WTC11 (cell line): ENCODE data around the gene MYO5C. TPM values are rescaled to one million over a fixed set of nuclear protein-coding genes. Genes with fewer than 3 reads are reported as not detected.

ENCODE experiments used
- ATAC-seq: fragments of 200-7000 bp; cut with Tn5 transposase; 2 replicates; pipeline ENCODE4 v1.10.0; 2021; ENCODE audit warnings: mild to moderate bottlenecking, moderate library complexity
- CTCF ChIA-PET: fragments of 300-600 bp; sonication (Branson Sonifier 250); formaldehyde crosslinking; loops from one replicate; lab custom pipeline; 2021; ENCODE audit warnings: antibody characterized with exemption; lab: Charles Lee
- POLR2A ChIA-PET: fragments of 350-600 bp; sonication (Branson Sonifier 250); formaldehyde crosslinking; loops from one replicate; lab custom pipeline; 2021; ENCODE audit warnings: antibody characterized with exemption; lab: Charles Lee
- DNase-seq: peaks from one replicate; pipeline ENCODE4 v3.0.0; 2021; ENCODE audit warnings: low spot score
- H3K27ac Mint-ChIP-seq: 2 replicates; pipeline ENCODE4 v1.8.0; 2021; ENCODE audit warnings: mixed read lengths
- H3K27me3 Mint-ChIP-seq: 2 replicates; pipeline ENCODE4 v1.8.0; 2021; ENCODE audit warnings: low read depth, mild to moderate bottlenecking, moderate library complexity, mixed read lengths
- H3K36me3 Mint-ChIP-seq: 2 replicates; pipeline ENCODE4 v1.8.0; 2021; ENCODE audit warnings: mixed read lengths
- H3K4me1 Mint-ChIP-seq: 2 replicates; pipeline ENCODE4 v1.8.0; 2022; ENCODE audit warnings: mixed read lengths
- H3K4me3 Mint-ChIP-seq: 2 replicates; pipeline ENCODE4 v1.8.0; 2021; ENCODE audit warnings: mild to moderate bottlenecking, moderate library complexity, mixed read lengths
- H3K9me3 Mint-ChIP-seq: 2 replicates; pipeline ENCODE4 v1.8.0; 2021; ENCODE audit warnings: mixed read lengths
- ARID4B ChIP-seq: sonication (generic); formaldehyde crosslinking; IDR thresholded peaks from 2 replicates; pipeline ENCODE4 v1.8.0; 2023; ENCODE audit warnings: missing genetic modification reagents, mild to moderate bottlenecking, borderline replicate concordance
- CREB1 ChIP-seq: sonication (generic); formaldehyde crosslinking; IDR thresholded peaks from 2 replicates; pipeline ENCODE4 v1.8.0; 2023; ENCODE audit warnings: mild to moderate bottlenecking, missing genetic modification reagents
- ELF4 ChIP-seq: sonication (generic); formaldehyde crosslinking; IDR thresholded peaks from 2 replicates; pipeline ENCODE4 v1.8.1; 2022; ENCODE audit warnings: low read depth, mild to moderate bottlenecking, moderate library complexity, missing genetic modification reagents
- EMX1 ChIP-seq: fragments of 250-450 bp; sonication (Bioruptor Pico); IDR thresholded peaks from 2 replicates; pipeline ENCODE4 v1.8.0; 2021; ENCODE audit warnings: mild to moderate bottlenecking
- FOXK1 ChIP-seq: sonication (generic); formaldehyde crosslinking; IDR thresholded peaks from 2 replicates; pipeline ENCODE4 v1.8.0; 2022; ENCODE audit warnings: mild to moderate bottlenecking, moderate library complexity, missing genetic modification reagents
- GRHL2 ChIP-seq: fragments of 250-450 bp; sonication (Bioruptor Pico); IDR thresholded peaks from 2 replicates; pipeline ENCODE4 v1.8.0; 2022; ENCODE audit warnings: mild to moderate bottlenecking, moderate library complexity; ENCODE audit not compliant: insufficient replicate concordance, severe bottlenecking
- GTF2I ChIP-seq: fragments of 250-450 bp; sonication (Bioruptor Pico); conservative IDR thresholded peaks from 2 replicates; pipeline ENCODE4 v1.4.0; 2021; ENCODE audit warnings: mild to moderate bottlenecking
- HMGA2 ChIP-seq: fragments of 250-450 bp; sonication (Bioruptor Pico); IDR thresholded peaks from 2 replicates; pipeline ENCODE4 v1.4.0; 2021; ENCODE audit warnings: mild to moderate bottlenecking, moderate library complexity
- JUN ChIP-seq: sonication (generic); formaldehyde crosslinking; IDR thresholded peaks from 2 replicates; pipeline ENCODE4 v1.8.0; 2023; ENCODE audit warnings: mild to moderate bottlenecking, missing genetic modification reagents
- MAX ChIP-seq: sonication (generic); formaldehyde crosslinking; IDR thresholded peaks from 2 replicates; pipeline ENCODE4 v1.8.0; 2022; ENCODE audit warnings: mild to moderate bottlenecking, missing genetic modification reagents
- NFATC4 ChIP-seq: fragments of 250-450 bp; sonication (Bioruptor Pico); IDR thresholded peaks from 2 replicates; pipeline ENCODE4 v1.9.0; 2021; ENCODE audit warnings: mild to moderate bottlenecking
- RELA ChIP-seq: sonication (generic); formaldehyde crosslinking; IDR thresholded peaks from 2 replicates; pipeline ENCODE4 v1.8.1; 2022; ENCODE audit warnings: missing genetic modification reagents, mild to moderate bottlenecking, borderline replicate concordance
- SMAD4 ChIP-seq: sonication (generic); formaldehyde crosslinking; IDR thresholded peaks from 2 replicates; pipeline ENCODE4 v1.8.0; 2022; ENCODE audit warnings: mild to moderate bottlenecking, missing genetic modification reagents
- SP1 ChIP-seq: sonication (generic); formaldehyde crosslinking; conservative IDR thresholded peaks from 2 replicates; pipeline ENCODE4 v1.8.1; 2022; ENCODE audit warnings: missing genetic modification reagents
- TEAD4 ChIP-seq: sonication (generic); formaldehyde crosslinking; IDR thresholded peaks from 2 replicates; pipeline ENCODE4 v1.8.0; 2022; ENCODE audit warnings: mild to moderate bottlenecking, missing genetic modification reagents
- ZBTB21 ChIP-seq: sonication (generic); formaldehyde crosslinking; IDR thresholded peaks from 2 replicates; pipeline ENCODE4 v1.8.1; 2023; ENCODE audit warnings: mild to moderate bottlenecking, missing genetic modification reagents, borderline replicate concordance
- ZBTB43 ChIP-seq: sonication (generic); formaldehyde crosslinking; IDR thresholded peaks from 2 replicates; pipeline ENCODE4 v1.8.1; 2023; ENCODE audit warnings: mild to moderate bottlenecking, missing genetic modification reagents
- ZNF121 ChIP-seq: sonication (generic); formaldehyde crosslinking; IDR thresholded peaks from 2 replicates; pipeline ENCODE4 v1.8.0; 2023; ENCODE audit warnings: missing genetic modification reagents
- ZNF219 ChIP-seq: sonication (generic); formaldehyde crosslinking; IDR thresholded peaks from 2 replicates; pipeline ENCODE4 v1.8.0; 2023; ENCODE audit warnings: missing genetic modification reagents, mild to moderate bottlenecking, borderline replicate concordance
- ZNF232 ChIP-seq: sonication (generic); formaldehyde crosslinking; IDR thresholded peaks from 2 replicates; pipeline ENCODE4 v1.8.0; 2022; ENCODE audit warnings: mild to moderate bottlenecking, missing genetic modification reagents
- ZNF317 ChIP-seq: sonication (generic); formaldehyde crosslinking; IDR thresholded peaks from 2 replicates; pipeline ENCODE4 v1.8.1; 2023; ENCODE audit warnings: low read depth, mild to moderate bottlenecking, moderate library complexity, missing genetic modification reagents, borderline replicate concordance
- ZNF396 ChIP-seq: fragments of 250-450 bp; sonication (Bioruptor Pico); IDR thresholded peaks from 2 replicates; pipeline ENCODE4 v1.8.0; 2021; ENCODE audit warnings: mild to moderate bottlenecking, moderate library complexity, borderline replicate concordance
- ZNF425 ChIP-seq: fragments of 250-450 bp; sonication (Bioruptor Pico); conservative IDR thresholded peaks from 2 replicates; pipeline ENCODE4 v1.9.0; 2021; ENCODE audit warnings: mild to moderate bottlenecking
- ZNF671 ChIP-seq: fragments of 250-450 bp; sonication (Bioruptor Pico); IDR thresholded peaks from 2 replicates; pipeline ENCODE4 v1.8.0; 2021; ENCODE audit warnings: mild to moderate bottlenecking
- total RNA-seq: library from RNA; stranded (reverse); gene quantifications from 3 replicates; pipeline ENCODE4 v1.2.3, GENCODE V29; 2021
- TF ChIP-seq, protein P1 (sequence below): fragments of 250-450 bp; sonication (Bioruptor Pico); IDR thresholded peaks from 2 replicates; pipeline ENCODE4 v1.9.0; 2021; ENCODE audit warnings: mild to moderate bottlenecking
- TF ChIP-seq, protein P2 (sequence below): sonication (generic); formaldehyde crosslinking; IDR thresholded peaks from 2 replicates; pipeline ENCODE4 v1.8.1; 2022; ENCODE audit warnings: mild to moderate bottlenecking, missing genetic modification reagents, moderate library complexity, borderline replicate concordance

MYO5C gene
- total RNA-seq, 1 experiment from 2014 or later, result 25.3 TPM

GRCh38 chr15:52206446-52206845 lies 89.2 kb downstream of the MYO5C start:
- ChIA-PET POLR2A (no interaction called here), CTCF (interaction anchor here (1.1 to 1.9 kb wide), 2 partner anchors 11 to 22 kb away, joined by 5 to 10 read pairs; no protein-coding TSS in a partner anchor)
- no peaks in the 10 kb centered on the region for H3K27me3 Mint-ChIP-seq
- TF ChIP-seq TEAD4 (CRISPR knock-in tag), result no peak
- no peak for TF ChIP-seq JUN (CRISPR knock-in tag)
- no peak for TF ChIP-seq SMAD4 (CRISPR knock-in tag)
- TF ChIP-seq, protein P1, sequence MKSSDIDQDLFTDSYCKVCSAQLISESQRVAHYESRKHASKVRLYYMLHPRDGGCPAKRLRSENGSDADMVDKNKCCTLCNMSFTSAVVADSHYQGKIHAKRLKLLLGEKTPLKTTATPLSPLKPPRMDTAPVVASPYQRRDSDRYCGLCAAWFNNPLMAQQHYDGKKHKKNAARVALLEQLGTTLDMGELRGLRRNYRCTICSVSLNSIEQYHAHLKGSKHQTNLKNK, result no peak
- TF ChIP-seq ZNF219 (CRISPR knock-in tag), result no peak
- no peak for TF ChIP-seq ZNF425
- TF ChIP-seq GTF2I (CRISPR knock-in tag), result no peak
- no peak for TF ChIP-seq ZBTB21
- no peak for TF ChIP-seq ZNF121
- no peak for TF ChIP-seq CREB1
- TF ChIP-seq FOXK1 (CRISPR knock-in tag), result no peak
- TF ChIP-seq ARID4B (CRISPR knock-in tag), result no peak
- TF ChIP-seq, protein P2, sequence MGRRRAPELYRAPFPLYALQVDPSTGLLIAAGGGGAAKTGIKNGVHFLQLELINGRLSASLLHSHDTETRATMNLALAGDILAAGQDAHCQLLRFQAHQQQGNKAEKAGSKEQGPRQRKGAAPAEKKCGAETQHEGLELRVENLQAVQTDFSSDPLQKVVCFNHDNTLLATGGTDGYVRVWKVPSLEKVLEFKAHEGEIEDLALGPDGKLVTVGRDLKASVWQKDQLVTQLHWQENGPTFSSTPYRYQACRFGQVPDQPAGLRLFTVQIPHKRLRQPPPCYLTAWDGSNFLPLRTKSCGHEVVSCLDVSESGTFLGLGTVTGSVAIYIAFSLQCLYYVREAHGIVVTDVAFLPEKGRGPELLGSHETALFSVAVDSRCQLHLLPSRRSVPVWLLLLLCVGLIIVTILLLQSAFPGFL (CRISPR knock-in tag), result no peak
- TF ChIP-seq SP1, result no peak
- TF ChIP-seq ZNF396 (CRISPR knock-in tag), result no peak
- no peak for TF ChIP-seq ZNF232 (CRISPR knock-in tag)
- TF ChIP-seq ELF4, result no peak
- no peak for TF ChIP-seq RELA
- no peak for TF ChIP-seq MAX
- no peak for TF ChIP-seq ZNF671 (CRISPR knock-in tag)
- H3K36me3 Mint-ChIP-seq, result peaks cover 43% of the 10 kb centered on the region
- no peak for DNase-seq
- no peak overlapping the region for H3K27ac Mint-ChIP-seq
- ATAC-seq, result no peak
- H3K4me1 Mint-ChIP-seq, result peaks cover 7% of the 10 kb centered on the region
- no peaks in the 10 kb centered on the region for H3K9me3 Mint-ChIP-seq
- no peak overlapping the region for H3K4me3 Mint-ChIP-seq

GRCh38 chr15:52204657-52205056 lies 90.9 kb downstream of the MYO5C start:
- H3K27me3 Mint-ChIP-seq, result no peaks in the 10 kb centered on the region
- H3K36me3 Mint-ChIP-seq, result peaks cover 41% of the 10 kb centered on the region
- no peak for DNase-seq
- no peak overlapping the region for H3K4me3 Mint-ChIP-seq
- CTCF ChIA-PET, result interaction anchor here (0.6 to 1.9 kb wide), 4 partner anchors 12 to 26 kb away, joined by 3 to 10 read pairs (median 6); no protein-coding TSS in a partner anchor
- no peak overlapping the region for H3K27ac Mint-ChIP-seq
- H3K4me1 Mint-ChIP-seq, result peaks cover 7% of the 10 kb centered on the region
- TF ChIP-seq NFATC4 (CRISPR knock-in tag), result no peak
- TF ChIP-seq EMX1, result no peak
- TF ChIP-seq ZNF317, result no peak
- TF ChIP-seq CREB1, result no peak
- TF ChIP-seq GRHL2 (CRISPR knock-in tag), result no peak
- no peak for TF ChIP-seq ZBTB43
- TF ChIP-seq TEAD4 (CRISPR knock-in tag), result no peak
- TF ChIP-seq HMGA2 (CRISPR knock-in tag), result no peak
- TF ChIP-seq MAX, result no peak
- TF ChIP-seq, all 79 proteins: peak for 0
- POLR2A ChIA-PET, result no interaction called here
- H3K9me3 Mint-ChIP-seq, result no peaks in the 10 kb centered on the region
- no peak for ATAC-seq
